HL-60 (cell line): ENCODE data around the gene COLEC12.

Experiments
- GABPA ChIP-seq: IDR thresholded peaks from 2 replicates; pipeline ENCODE4 v1.6.1; 2012; ENCODE audit warnings: low read depth
- POLR2AphosphoS5 ChIP-seq: IDR thresholded peaks from 2 replicates; pipeline ENCODE4 v1.6.1; 2012; ENCODE audit warnings: low read depth
- SPI1 ChIP-seq: IDR thresholded peaks from 2 replicates; pipeline ENCODE4 v1.6.1; 2012; ENCODE audit warnings: low read depth, mild to moderate bottlenecking, borderline replicate concordance
- TF ChIP-seq, protein P1 (sequence below): IDR thresholded peaks from one replicate; pipeline ENCODE4 v1.5.1; 2011; ENCODE audit warnings: low read length, control low read depth, inconsistent platforms; ENCODE audit not compliant: insufficient read depth
- TF ChIP-seq, protein P2 (sequence below): IDR thresholded peaks from 2 replicates; pipeline ENCODE4 v1.6.1; 2012; ENCODE audit warnings: low read depth; ENCODE audit not compliant: insufficient replicate concordance

DNA sequence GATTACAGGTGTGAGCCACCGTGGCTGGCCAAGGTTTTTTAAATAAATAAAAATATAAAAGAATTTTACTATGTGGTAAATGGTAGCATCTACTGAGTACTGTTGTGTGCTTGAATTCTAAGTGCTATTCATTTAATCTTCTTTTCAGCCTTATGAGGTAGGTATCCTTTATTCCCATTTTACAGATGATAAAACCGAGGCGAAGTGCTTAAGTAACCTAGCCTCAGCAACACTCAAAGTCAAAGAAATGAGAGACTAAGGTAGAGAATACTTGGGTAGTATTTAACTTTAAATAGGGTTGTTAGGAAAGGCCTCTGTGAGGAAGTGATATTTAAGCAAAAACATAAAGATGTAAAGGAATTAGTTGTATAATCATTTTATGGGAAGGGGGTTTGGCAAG lies 227.0 kb downstream of the COLEC12 start:
- TF ChIP-seq, protein P1, sequence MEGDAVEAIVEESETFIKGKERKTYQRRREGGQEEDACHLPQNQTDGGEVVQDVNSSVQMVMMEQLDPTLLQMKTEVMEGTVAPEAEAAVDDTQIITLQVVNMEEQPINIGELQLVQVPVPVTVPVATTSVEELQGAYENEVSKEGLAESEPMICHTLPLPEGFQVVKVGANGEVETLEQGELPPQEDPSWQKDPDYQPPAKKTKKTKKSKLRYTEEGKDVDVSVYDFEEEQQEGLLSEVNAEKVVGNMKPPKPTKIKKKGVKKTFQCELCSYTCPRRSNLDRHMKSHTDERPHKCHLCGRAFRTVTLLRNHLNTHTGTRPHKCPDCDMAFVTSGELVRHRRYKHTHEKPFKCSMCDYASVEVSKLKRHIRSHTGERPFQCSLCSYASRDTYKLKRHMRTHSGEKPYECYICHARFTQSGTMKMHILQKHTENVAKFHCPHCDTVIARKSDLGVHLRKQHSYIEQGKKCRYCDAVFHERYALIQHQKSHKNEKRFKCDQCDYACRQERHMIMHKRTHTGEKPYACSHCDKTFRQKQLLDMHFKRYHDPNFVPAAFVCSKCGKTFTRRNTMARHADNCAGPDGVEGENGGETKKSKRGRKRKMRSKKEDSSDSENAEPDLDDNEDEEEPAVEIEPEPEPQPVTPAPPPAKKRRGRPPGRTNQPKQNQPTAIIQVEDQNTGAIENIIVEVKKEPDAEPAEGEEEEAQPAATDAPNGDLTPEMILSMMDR, result no peak
- TF ChIP-seq GABPA (no peak), POLR2AphosphoS5 (no peak), SPI1 (no peak)
- TF ChIP-seq, protein P2, sequence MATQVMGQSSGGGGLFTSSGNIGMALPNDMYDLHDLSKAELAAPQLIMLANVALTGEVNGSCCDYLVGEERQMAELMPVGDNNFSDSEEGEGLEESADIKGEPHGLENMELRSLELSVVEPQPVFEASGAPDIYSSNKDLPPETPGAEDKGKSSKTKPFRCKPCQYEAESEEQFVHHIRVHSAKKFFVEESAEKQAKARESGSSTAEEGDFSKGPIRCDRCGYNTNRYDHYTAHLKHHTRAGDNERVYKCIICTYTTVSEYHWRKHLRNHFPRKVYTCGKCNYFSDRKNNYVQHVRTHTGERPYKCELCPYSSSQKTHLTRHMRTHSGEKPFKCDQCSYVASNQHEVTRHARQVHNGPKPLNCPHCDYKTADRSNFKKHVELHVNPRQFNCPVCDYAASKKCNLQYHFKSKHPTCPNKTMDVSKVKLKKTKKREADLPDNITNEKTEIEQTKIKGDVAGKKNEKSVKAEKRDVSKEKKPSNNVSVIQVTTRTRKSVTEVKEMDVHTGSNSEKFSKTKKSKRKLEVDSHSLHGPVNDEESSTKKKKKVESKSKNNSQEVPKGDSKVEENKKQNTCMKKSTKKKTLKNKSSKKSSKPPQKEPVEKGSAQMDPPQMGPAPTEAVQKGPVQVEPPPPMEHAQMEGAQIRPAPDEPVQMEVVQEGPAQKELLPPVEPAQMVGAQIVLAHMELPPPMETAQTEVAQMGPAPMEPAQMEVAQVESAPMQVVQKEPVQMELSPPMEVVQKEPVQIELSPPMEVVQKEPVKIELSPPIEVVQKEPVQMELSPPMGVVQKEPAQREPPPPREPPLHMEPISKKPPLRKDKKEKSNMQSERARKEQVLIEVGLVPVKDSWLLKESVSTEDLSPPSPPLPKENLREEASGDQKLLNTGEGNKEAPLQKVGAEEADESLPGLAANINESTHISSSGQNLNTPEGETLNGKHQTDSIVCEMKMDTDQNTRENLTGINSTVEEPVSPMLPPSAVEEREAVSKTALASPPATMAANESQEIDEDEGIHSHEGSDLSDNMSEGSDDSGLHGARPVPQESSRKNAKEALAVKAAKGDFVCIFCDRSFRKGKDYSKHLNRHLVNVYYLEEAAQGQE, result no peak
